ENCODE measurements around the gene MARCHF4. TPM values are rescaled to one million over a fixed set of nuclear protein-coding genes. Genes with fewer than 3 reads are reported as not detected.
A peak's percentile ranks its signal among the peaks of the same experiment; 100 is the strongest.

MARCHF4 gene, protein sequence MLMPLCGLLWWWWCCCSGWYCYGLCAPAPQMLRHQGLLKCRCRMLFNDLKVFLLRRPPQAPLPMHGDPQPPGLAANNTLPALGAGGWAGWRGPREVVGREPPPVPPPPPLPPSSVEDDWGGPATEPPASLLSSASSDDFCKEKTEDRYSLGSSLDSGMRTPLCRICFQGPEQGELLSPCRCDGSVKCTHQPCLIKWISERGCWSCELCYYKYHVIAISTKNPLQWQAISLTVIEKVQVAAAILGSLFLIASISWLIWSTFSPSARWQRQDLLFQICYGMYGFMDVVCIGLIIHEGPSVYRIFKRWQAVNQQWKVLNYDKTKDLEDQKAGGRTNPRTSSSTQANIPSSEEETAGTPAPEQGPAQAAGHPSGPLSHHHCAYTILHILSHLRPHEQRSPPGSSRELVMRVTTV
- under 1 TPM in 4 of 9 donors, not detected in 5; 0.10 to 0.56 (median 0.17) TPM for total RNA-seq
- polyA plus RNA-seq, result under 1 TPM in 1 of 2 donors, not detected in 1; 0.01 TPM
- long read RNA-seq, donor 1, partial matches to known transcripts, result 0 of 1 reads
- long read RNA-seq, donor 1, other reads (novel, unspliced or antisense), result 1 of 1 reads
- long read RNA-seq, donor 2, full-length matches to known transcripts, result 3 of 3 reads
- long read RNA-seq, donor 2, partial matches to known transcripts, result 0 of 3 reads
- long read RNA-seq, donor 2, other reads (novel, unspliced or antisense), result 0 of 3 reads
- long read RNA-seq, donor 3, result 0 reads

- no peak for TF ChIP-seq CTCF (IDR thresholded peaks at IDR 0.05)
- no peak for TF ChIP-seq POLR2A (IDR thresholded peaks at IDR 0.05)
- WGBS, 4 donors, result 1 to 2% (median 2%) methylated on average over 56 to 60 of the region's 60 CpGs
- ATAC-seq, result peak in 3 of 4 donors; percentile 87 to 93 (median 89)
- DNase-seq, result peak; percentile 63 to 87 (median 70)
- H3K4me1 ChIP-seq, result peaks cover 0 to 22% (median 13%) of the 10 kb centered on the region in 12 donors
- H3K27ac ChIP-seq, result peak within 1 kb of the TSS in 1 of 12 donors; percentile 62
- no peaks in the 10 kb centered on the region for H3K9me3 ChIP-seq
- H3K36me3 ChIP-seq, result no peaks in the 10 kb centered on the region
- peaks cover 8 to 68% (median 29%) of the 10 kb centered on the region in 9 donors for H3K27me3 ChIP-seq
- intact Hi-C loops (cut with DNase I), result no loop called here
- peak within 1 kb of the TSS in 10 of 12 donors; percentile 2 to 46 (median 35) for H3K4me3 ChIP-seq
Observed at GRCh38 chr2:216371721-216372702, at the start of gene MARCHF4. Gene MARCHF4 (minus strand): TSS chr2:216372483. CDS start chr2:216370260, 2,223 bp downstream.

DNA sequence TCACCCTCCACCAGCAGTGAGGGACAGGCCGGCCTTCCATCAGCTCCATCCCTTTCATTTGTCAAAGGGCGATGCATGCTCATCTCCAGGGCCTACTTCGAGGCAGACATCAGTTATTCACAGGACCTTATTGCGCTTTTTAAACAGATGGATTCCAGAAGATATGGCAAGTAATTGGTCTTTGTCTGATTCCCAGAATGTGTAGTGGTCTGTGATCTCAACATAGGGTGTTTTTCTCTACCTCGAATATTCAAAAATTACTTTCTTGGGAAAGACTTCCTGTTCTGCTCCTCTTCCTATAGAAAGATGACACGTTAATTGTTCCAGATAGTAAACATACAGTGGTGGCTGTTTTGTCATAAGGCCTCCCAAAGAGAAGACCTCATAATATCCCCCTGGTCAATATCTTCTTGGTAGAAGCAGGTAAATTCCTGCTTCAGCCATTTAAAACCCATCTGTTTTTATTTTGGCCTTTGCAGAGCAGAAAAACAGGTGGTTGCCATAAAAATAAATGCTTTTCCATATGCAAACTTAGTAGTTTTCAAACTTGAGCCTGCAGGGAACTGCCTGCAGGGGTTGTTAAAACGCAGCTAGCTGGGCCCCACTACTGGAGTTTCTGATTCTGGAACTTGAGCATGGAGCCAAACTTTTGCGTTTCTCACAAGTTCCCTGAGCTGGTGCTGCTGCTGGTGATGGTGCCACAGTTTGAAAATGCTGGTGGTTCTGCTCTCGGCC is 48.3 kb upstream of the MARCHF4 start:
- peaks cover 5 to 93% (median 83%) of the 10 kb centered on the region in 9 donors for H3K36me3 ChIP-seq
- peaks cover 0 to 15% (median 0%) of the 10 kb centered on the region in 12 donors for H3K4me1 ChIP-seq
- intact Hi-C loops (cut with DNase I), result no loop called here
- 89 to 94% (median 91%) methylated on average over 9 of the region's 9 CpGs for WGBS, 4 donors
- H3K27me3 ChIP-seq, result no peaks in the 10 kb centered on the region
- no peak overlapping the region for H3K4me3 ChIP-seq
- TF ChIP-seq CTCF (IDR thresholded peaks at IDR 0.05) (no peak), POLR2A (IDR thresholded peaks at IDR 0.05) (no peak)
- H3K27ac ChIP-seq, result no peak overlapping the region
- DNase-seq, result no peak
- no peak for ATAC-seq
- peaks cover 0 to 6% (median 0%) of the 10 kb centered on the region in 12 donors for H3K9me3 ChIP-seq

GRCh38 chr2:216418981-216419380 is 46.7 kb upstream of the MARCHF4 start:
- H3K4me1 ChIP-seq, result peaks cover 0 to 15% (median 0%) of the 10 kb centered on the region in 12 donors
- no peak overlapping the region for H3K27ac ChIP-seq
- ATAC-seq, result no peak
- intact Hi-C loops (cut with DNase I), result no loop called here
- no peak for TF ChIP-seq POLR2A (IDR thresholded peaks at IDR 0.05)
- TF ChIP-seq CTCF (IDR thresholded peaks at IDR 0.05), result no peak
- 69 to 88% (median 76%) methylated on average over 1 of the region's 1 CpG for WGBS, 4 donors
- DNase-seq, result no peak
- H3K27me3 ChIP-seq, result no peaks in the 10 kb centered on the region
- no peaks in the 10 kb centered on the region for H3K9me3 ChIP-seq
- no peak overlapping the region for H3K4me3 ChIP-seq
- H3K36me3 ChIP-seq, result peaks cover 2 to 89% (median 78%) of the 10 kb centered on the region in 9 donors
